Endodermal cell (in vitro differentiated cells): ENCODE results near the gene HECTD1. TPM values are rescaled to one million over a fixed set of nuclear protein-coding genes. Genes with fewer than 3 reads are reported as not detected.

Experiments
- DNase-seq: peaks from one replicate; pipeline ENCODE4 v3.0.0-alpha.2; 2017
- H3K27ac ChIP-seq: 2 replicates; pipeline ENCODE4 v1.5.1; 2013; ENCODE audit warnings: mild to moderate bottlenecking, low read depth, low read length, moderate library complexity
- H3K27me3 ChIP-seq: 2 replicates; pipeline ENCODE4 v1.6.1; 2013; ENCODE audit warnings: mild to moderate bottlenecking, low read length, moderate library complexity; ENCODE audit not compliant: insufficient read depth, control insufficient read depth, poor library complexity, severe bottlenecking
- H3K36me3 ChIP-seq: 2 replicates; pipeline ENCODE4 v1.7.0; 2013; ENCODE audit warnings: mild to moderate bottlenecking, low read length, moderate library complexity; ENCODE audit not compliant: control insufficient read depth, insufficient read depth
- H3K4me1 ChIP-seq: one replicate; pipeline ENCODE4 v1.7.0; 2013; ENCODE audit warnings: low read length; ENCODE audit not compliant: control insufficient read depth, insufficient read depth
- H3K4me3 ChIP-seq: 2 replicates; pipeline ENCODE4 v1.5.1; 2013; ENCODE audit warnings: mild to moderate bottlenecking, low read length, moderate library complexity
- H3K9ac ChIP-seq: 2 replicates; pipeline ENCODE4 v1.6.1; 2013; ENCODE audit warnings: mild to moderate bottlenecking, low read length, moderate library complexity; ENCODE audit not compliant: poor library complexity, severe bottlenecking; ENCODE audit errors: extremely low read depth
- H3K9me3 ChIP-seq: 2 replicates; pipeline ENCODE4 v1.6.1; 2013; ENCODE audit warnings: mild to moderate bottlenecking, low read length, moderate library complexity; ENCODE audit not compliant: control insufficient read depth
- H3K27ac Mint-ChIP-seq: 2 replicates; pipeline ENCODE4 v1.8.0; 2020; ENCODE audit warnings: mixed read lengths
- H3K27me3 Mint-ChIP-seq: 2 replicates; pipeline ENCODE4 v1.8.0; 2021; ENCODE audit warnings: mild to moderate bottlenecking, mixed read lengths; ENCODE audit not compliant: insufficient read depth
- H3K36me3 Mint-ChIP-seq: 2 replicates; pipeline ENCODE4 v1.8.0; 2020; ENCODE audit warnings: low read depth, mixed read lengths
- H3K4me1 Mint-ChIP-seq: 2 replicates; pipeline ENCODE4 v1.8.0; 2020; ENCODE audit warnings: mixed read lengths
- H3K4me3 Mint-ChIP-seq: 2 replicates; pipeline ENCODE4 v1.8.0; 2020; ENCODE audit warnings: mild to moderate bottlenecking, moderate library complexity, mixed read lengths
- H3K9me3 Mint-ChIP-seq: 2 replicates; pipeline ENCODE4 v1.8.0; 2020; ENCODE audit warnings: mild to moderate bottlenecking, mixed read lengths
- WGBS, 2 experiments: methylation state at CpG; one replicate each; pipeline versions ENCODE4 v1.1.5 to v1.1.7; 2013; ENCODE audit warnings: missing lambda C conversion rate in 2 of 2, mixed read lengths in 1 of 2; ENCODE audit not compliant: insufficient coverage in 1 of 2, insufficient read length in 1 of 2; 5-methylcytosine and 5-hydroxymethylcytosine counted together
- total RNA-seq, 2 donors: library from RNA; stranded (reverse); fragmentation: NEBNext Ultra II Directional in 1 of 2; extraction: Animal tissue kit (Norgen Biotek cat#: 25700) in 1 of 2; gene quantifications; 2 replicates in 1 of 2; 3 replicates in 1 of 2; pipeline ENCODE4 v1.2.1, GENCODE V29; 2021
- TF ChIP-seq, protein P1 (sequence below): fragments of 200-600 bp; sonication (generic); conservative IDR thresholded peaks from 2 replicates; pipeline ENCODE4 v1.5.0; 2021; ENCODE audit warnings: antibody characterized with exemption, mild to moderate bottlenecking

The HECTD1 gene
- total RNA-seq, 2 donors from 2014 or later = 118 to 132 TPM

DNA sequence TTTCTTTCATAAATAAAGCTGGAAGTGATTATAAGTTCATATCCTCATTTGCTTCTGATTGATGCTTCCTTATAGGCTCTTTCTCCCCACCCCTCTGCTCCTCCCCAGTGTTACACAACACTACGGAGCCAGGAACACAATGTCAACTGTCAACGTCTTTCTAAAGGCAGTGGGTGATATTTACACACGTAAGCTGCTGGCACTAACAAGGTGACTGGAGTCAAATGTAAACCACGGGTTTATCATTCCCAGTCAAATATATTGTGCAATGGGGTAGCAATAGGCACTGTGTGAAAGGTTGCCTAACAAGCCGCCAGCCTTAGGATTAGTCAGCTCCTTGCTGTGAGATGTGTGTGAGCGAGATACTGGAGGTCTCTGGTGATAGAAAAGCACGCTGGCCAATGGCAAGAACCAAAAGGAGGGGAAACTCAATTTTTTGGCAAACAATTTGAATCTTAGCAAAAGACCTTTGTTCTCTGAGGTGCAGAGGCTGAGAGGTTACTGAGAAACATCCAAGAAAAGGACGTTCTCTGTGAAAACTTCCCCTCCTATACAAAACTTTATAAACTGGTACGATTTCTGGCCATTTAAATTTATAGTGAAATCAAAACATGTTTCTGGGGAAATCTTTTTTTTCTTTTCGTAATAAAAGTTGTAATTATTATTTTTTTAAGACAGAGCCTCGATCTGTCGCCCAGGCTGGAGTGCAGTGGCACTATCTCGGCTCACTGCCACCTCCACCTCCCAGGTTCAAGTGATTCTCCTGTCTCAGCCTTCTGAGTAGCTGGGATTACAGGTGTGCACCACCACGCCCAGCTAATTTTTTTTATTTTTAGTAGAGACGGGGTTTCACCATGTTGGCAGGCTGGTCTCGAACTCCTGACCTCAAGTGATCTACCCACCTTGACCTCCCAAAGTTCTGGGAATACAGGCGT lies 22.3 kb upstream of the HECTD1 start:
- no peaks in the 10 kb centered on the region for H3K27me3 ChIP-seq
- no peaks in the 10 kb centered on the region for H3K4me1 ChIP-seq
- WGBS, 2 experiments = 47 to 60% methylated on average over 7 to 16 of the region's 17 CpGs
- peak; percentile 85 for DNase-seq
- Mint-ChIP-seq H3K4me1 (peaks cover 4% of the 10 kb centered on the region), H3K36me3 (no peaks in the 10 kb centered on the region), H3K4me3 (peak overlapping the region; percentile 37), H3K27ac (no peak overlapping the region), H3K27me3 (no peaks in the 10 kb centered on the region), H3K9me3 (no peaks in the 10 kb centered on the region)
- peak overlapping the region; percentile 74 for H3K4me3 ChIP-seq
- H3K27ac ChIP-seq = no peak overlapping the region
- H3K9me3 ChIP-seq = no peaks in the 10 kb centered on the region
- TF ChIP-seq, protein P1, sequence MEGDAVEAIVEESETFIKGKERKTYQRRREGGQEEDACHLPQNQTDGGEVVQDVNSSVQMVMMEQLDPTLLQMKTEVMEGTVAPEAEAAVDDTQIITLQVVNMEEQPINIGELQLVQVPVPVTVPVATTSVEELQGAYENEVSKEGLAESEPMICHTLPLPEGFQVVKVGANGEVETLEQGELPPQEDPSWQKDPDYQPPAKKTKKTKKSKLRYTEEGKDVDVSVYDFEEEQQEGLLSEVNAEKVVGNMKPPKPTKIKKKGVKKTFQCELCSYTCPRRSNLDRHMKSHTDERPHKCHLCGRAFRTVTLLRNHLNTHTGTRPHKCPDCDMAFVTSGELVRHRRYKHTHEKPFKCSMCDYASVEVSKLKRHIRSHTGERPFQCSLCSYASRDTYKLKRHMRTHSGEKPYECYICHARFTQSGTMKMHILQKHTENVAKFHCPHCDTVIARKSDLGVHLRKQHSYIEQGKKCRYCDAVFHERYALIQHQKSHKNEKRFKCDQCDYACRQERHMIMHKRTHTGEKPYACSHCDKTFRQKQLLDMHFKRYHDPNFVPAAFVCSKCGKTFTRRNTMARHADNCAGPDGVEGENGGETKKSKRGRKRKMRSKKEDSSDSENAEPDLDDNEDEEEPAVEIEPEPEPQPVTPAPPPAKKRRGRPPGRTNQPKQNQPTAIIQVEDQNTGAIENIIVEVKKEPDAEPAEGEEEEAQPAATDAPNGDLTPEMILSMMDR = no peak
- no peaks in the 10 kb centered on the region for H3K36me3 ChIP-seq
- no peak overlapping the region for H3K9ac ChIP-seq

DNA sequence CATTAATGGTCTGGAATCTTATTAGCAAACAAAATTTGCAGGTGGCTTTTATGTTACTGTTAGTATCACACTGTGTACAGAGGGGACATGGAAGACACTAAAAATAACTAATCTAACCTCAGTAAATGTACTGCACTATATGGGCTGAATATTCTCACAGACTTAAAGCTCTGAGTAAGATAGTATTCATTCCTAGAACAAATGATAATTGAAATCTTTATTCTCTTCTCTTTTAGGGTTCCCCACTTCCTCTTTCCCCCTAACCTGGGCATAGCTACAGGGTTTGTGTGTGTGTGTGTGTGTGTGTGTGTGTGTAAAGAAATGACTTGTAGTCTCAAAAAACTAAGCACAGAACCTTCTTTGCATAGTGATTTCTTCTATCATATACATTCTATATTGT lies 21.4 kb upstream of the HECTD1 start:
- Mint-ChIP-seq H3K4me3 (no peak overlapping the region), H3K27me3 (no peaks in the 10 kb centered on the region), H3K4me1 (peaks cover 4% of the 10 kb centered on the region), H3K27ac (no peak overlapping the region), H3K9me3 (no peaks in the 10 kb centered on the region), H3K36me3 (no peaks in the 10 kb centered on the region)
- DNase-seq = no peak
- no peak overlapping the region for H3K27ac ChIP-seq
- H3K4me3 ChIP-seq = no peak overlapping the region
- no peaks in the 10 kb centered on the region for H3K4me1 ChIP-seq
- no peaks in the 10 kb centered on the region for H3K9me3 ChIP-seq
- no peaks in the 10 kb centered on the region for H3K36me3 ChIP-seq
- TF ChIP-seq, protein P1 = no peak
- H3K27me3 ChIP-seq = no peaks in the 10 kb centered on the region
- no peak overlapping the region for H3K9ac ChIP-seq

GRCh38 chr14:31228533-31228932 lies 20.9 kb upstream of the HECTD1 start:
- TF ChIP-seq, protein P1 = no peak
- Mint-ChIP-seq H3K4me3 (no peak overlapping the region), H3K27me3 (no peaks in the 10 kb centered on the region), H3K9me3 (no peaks in the 10 kb centered on the region), H3K27ac (no peak overlapping the region), H3K4me1 (peaks cover 4% of the 10 kb centered on the region), H3K36me3 (no peaks in the 10 kb centered on the region)
- Histone ChIP-seq H3K9ac (no peak overlapping the region), H3K27ac (no peak overlapping the region), H3K4me3 (no peak overlapping the region), H3K9me3 (no peaks in the 10 kb centered on the region), H3K27me3 (no peaks in the 10 kb centered on the region), H3K4me1 (no peaks in the 10 kb centered on the region), H3K36me3 (no peaks in the 10 kb centered on the region)
- DNase-seq = no peak
